ENCODE data around the gene DENND2A.
A peak's percentile ranks its signal among the peaks of the same experiment; 100 is the strongest.

DENND2A gene

DNA sequence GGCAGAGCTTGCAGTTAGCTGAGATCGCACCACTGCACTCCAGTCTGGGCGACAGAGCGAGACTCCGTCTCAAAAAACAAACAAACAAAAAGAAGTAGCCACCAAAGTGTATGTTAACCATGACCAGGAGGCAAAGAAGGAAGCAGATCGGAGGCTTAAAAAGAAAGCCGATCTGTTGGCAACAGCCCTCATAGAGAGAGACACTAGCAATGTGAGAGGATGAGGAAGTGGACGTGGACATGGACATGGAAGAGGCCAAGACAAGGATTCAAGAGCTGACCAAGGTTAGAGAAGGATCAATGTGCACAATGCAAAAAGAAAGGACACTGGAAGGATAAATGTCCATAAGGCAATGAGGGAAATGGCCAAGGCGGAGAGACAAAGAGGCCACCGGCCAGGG, 17.3 kb upstream of the DENND2A start:
- Histone ChIP-seq H2AFZ (ENCODE audit: low read length, unreplicated experiment) (no peak overlapping the region), H3K36me3 (ENCODE audit: insufficient read depth, low read length) (no peaks in the 10 kb centered on the region), H3K79me2 (ENCODE audit: control insufficient read depth, insufficient read depth, low read length, unreplicated experiment) (no peaks in the 10 kb centered on the region), H3K27ac (ENCODE audit: low read depth, low read length) (no peak overlapping the region), H3K4me1 (ENCODE audit: control insufficient read depth, insufficient read depth, low read length, unreplicated experiment) (peaks cover 5% of the 10 kb centered on the region), H3K27me3 (ENCODE audit: insufficient read depth, low read length) (peaks cover 4% of the 10 kb centered on the region; the same call in 1 of the 2 replicates), H3K4me3 (ENCODE audit: low read depth, low read length) (no peak overlapping the region)

DNA sequence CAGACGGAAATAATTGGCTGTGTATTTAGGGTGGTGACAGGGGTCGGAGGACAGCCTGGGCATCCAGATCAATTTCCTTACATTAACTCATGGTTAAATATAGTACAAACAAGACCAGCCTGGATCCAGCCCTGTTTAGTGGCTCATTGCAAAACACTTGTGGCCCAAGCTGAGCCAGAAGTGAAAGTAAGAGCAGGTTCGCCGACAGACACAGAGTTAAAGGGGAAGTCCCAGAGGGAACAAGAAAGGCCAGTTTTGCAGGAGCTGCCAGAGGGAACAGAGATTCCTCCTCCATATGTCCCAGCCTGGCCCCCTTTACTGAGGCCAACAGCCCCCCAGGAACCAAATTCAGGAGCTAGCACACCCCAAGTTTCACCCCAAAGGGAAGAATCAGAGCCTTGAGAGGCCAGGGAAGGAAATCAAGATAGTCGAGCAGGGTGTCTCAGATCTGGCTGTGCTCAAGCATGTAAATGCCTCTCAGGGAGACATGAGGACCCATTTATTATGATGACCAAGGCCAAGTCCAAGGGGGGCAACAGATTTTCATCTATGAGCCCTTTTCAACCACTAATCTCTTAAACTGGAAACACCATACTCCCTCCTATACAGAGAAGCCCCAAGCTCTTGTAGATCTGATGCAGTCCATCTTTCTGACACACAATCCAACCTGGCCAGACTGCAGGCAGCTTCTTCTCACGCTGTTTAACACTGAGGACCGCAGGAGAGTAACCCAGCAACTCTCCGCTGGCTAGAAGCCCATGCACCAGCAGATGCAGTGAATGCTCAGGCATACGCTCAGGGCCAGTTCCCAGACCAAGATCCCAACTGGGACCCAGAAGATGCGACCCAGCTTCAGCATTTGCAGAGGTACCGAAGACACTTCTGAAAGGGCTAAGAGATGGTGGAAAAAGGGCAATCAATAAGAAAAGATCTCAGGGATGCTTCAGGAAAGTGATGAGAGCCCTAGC, 16.2 kb upstream of the DENND2A start:
- Histone ChIP-seq H2AFZ (ENCODE audit: low read length, unreplicated experiment) (peak overlapping the region; percentile 85), H3K79me2 (ENCODE audit: control insufficient read depth, insufficient read depth, low read length, unreplicated experiment) (no peaks in the 10 kb centered on the region), H3K4me1 (ENCODE audit: control insufficient read depth, insufficient read depth, low read length, unreplicated experiment) (peaks cover 5% of the 10 kb centered on the region), H3K27ac (ENCODE audit: low read depth, low read length) (no peak overlapping the region), H3K4me3 (ENCODE audit: low read depth, low read length) (peak overlapping the region; percentile 71), H3K27me3 (ENCODE audit: insufficient read depth, low read length) (peaks cover 4% of the 10 kb centered on the region; the same call in 1 of the 2 replicates), H3K36me3 (ENCODE audit: insufficient read depth, low read length) (no peaks in the 10 kb centered on the region)

DNA sequence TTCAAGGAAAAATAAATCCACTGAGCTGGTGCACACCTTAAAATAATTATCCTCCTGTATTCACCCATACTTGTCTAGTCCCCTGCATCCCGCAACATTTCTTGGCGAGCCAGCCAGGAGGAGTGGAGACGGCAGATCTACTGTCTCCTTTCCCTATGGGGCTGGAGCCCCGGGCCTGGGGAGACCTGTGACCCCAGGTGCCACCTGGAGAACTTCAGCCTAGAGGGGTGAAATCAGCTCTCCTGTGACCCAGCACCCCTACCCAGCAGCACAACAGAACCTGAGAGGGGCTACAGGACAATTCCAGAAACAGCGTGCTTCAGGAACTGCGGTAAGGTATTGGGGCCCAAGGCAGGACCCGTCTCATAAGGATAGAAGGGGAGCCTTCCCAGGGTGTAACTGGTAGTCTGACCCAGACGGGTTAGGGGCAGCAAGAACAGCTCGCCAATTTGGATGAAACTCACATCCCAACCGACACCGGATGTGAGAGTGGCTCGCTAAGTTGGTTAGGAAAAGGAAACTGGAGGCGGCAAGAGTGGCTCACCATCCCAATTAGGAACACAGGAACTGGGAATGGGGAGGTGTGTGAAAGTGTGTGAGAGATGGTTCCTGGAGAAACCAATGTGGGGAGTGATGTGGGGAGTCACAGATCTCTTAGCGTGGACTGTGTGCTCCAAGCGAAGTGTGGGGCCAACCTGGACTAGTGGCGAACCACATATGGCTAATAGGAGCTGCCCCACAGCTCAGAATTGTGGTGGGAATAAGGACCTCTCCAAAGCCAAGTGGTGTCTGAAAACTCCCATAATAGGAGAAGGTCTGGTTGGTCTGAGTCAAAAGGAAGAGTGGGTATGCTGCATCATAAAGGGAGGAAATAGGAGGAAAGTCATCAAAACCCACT, 15.1 kb upstream of the DENND2A start:
- no peak overlapping the region for H3K27ac ChIP-seq (ENCODE audit: low read depth, low read length)
- peaks cover 5% of the 10 kb centered on the region for H3K4me1 ChIP-seq (ENCODE audit: control insufficient read depth, insufficient read depth, low read length, unreplicated experiment)
- H3K27me3 ChIP-seq (ENCODE audit: insufficient read depth, low read length), result peaks cover 4% of the 10 kb centered on the region; the same call in 1 of the 2 replicates
- H2AFZ ChIP-seq (ENCODE audit: low read length, unreplicated experiment), result no peak overlapping the region
- H3K79me2 ChIP-seq (ENCODE audit: control insufficient read depth, insufficient read depth, low read length, unreplicated experiment), result no peaks in the 10 kb centered on the region
- peak overlapping the region; percentile 71 for H3K4me3 ChIP-seq (ENCODE audit: low read depth, low read length)
- no peaks in the 10 kb centered on the region for H3K36me3 ChIP-seq (ENCODE audit: insufficient read depth, low read length)

DNA sequence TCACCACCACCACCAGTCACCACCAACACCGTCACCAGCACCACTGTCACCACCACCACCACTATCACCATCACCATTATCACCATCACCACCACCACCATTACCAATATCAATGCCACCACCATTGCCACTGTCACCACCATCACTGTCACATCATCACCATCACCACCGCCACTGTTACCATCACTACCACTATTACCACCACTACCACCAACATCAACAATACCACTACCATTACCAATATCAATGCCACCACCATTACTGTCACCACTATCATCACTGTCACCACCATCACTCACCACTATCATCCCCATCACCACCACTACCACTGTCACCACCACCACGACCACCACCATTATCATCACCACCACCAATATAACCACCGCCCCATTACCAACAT, 14.0 kb upstream of the DENND2A start:
- no peak overlapping the region for H3K4me3 ChIP-seq (ENCODE audit: low read depth, low read length)
- H3K36me3 ChIP-seq (ENCODE audit: insufficient read depth, low read length), result no peaks in the 10 kb centered on the region
- H3K27ac ChIP-seq (ENCODE audit: low read depth, low read length), result no peak overlapping the region
- H2AFZ ChIP-seq (ENCODE audit: low read length, unreplicated experiment), result no peak overlapping the region
- no peaks in the 10 kb centered on the region for H3K27me3 ChIP-seq (ENCODE audit: insufficient read depth, low read length)
- no peaks in the 10 kb centered on the region for H3K79me2 ChIP-seq (ENCODE audit: control insufficient read depth, insufficient read depth, low read length, unreplicated experiment)
- peaks cover 8% of the 10 kb centered on the region for H3K4me1 ChIP-seq (ENCODE audit: control insufficient read depth, insufficient read depth, low read length, unreplicated experiment)

DNA sequence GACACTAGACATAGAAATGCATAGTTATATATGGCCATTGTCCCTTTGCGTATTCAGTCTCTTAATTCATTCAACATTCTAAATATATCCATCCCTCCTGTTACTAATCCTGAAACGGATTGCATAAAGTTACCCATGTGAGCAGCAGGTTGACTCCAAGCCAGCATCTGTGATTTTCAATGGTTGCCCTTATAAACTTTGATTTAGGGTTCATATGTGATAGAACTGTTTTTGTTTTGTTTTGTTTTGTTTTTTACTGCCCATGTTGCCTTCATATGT, 13.4 kb upstream of the DENND2A start:
- no peak overlapping the region for H2AFZ ChIP-seq (ENCODE audit: low read length, unreplicated experiment)
- no peak overlapping the region for H3K4me3 ChIP-seq (ENCODE audit: low read depth, low read length)
- peaks cover 11% of the 10 kb centered on the region for H3K4me1 ChIP-seq (ENCODE audit: control insufficient read depth, insufficient read depth, low read length, unreplicated experiment)
- no peaks in the 10 kb centered on the region for H3K79me2 ChIP-seq (ENCODE audit: control insufficient read depth, insufficient read depth, low read length, unreplicated experiment)
- H3K27me3 ChIP-seq (ENCODE audit: insufficient read depth, low read length), result no peaks in the 10 kb centered on the region
- H3K27ac ChIP-seq (ENCODE audit: low read depth, low read length), result no peak overlapping the region
- H3K36me3 ChIP-seq (ENCODE audit: insufficient read depth, low read length), result no peaks in the 10 kb centered on the region

DNA sequence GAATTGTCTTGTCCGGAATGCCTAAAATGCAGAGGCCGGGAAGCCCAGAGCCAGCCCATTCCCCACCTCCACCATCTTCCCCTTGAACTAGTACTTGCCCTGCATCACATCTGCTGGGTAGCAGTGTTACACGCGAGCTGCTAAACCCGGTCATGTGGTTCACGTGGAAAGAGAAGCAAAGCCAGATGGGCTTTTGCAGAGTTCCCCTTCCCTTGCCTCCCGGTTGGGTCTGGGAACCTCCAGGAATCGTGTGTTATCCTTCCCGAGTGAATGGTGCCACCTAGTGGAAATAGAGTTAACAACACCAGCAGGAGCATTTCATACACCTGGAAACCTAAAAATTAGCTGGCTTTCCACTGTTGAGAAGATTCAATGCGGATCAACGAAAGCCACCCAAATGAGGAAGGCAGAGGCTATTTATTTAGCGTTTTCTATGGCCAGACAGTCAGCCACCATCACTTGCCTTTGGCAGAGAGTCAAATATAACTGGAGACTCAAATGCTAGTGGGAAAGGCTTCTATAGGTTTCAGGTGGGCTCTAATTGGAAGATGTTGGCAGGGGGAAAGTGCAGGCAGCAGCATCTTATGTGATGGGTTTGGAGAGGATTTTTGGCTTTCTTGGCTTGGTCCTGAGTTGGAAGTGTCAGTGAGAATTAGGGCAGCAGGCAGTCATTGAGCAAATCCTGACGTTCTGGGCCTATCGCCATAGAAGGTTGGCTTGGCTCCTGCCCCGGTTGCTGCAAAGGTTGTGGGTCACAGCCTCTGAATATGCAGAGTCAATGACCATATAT, 12.9 kb upstream of the DENND2A start:
- H3K27ac ChIP-seq (ENCODE audit: low read depth, low read length), result no peak overlapping the region
- no peaks in the 10 kb centered on the region for H3K27me3 ChIP-seq (ENCODE audit: insufficient read depth, low read length)
- no peaks in the 10 kb centered on the region for H3K36me3 ChIP-seq (ENCODE audit: insufficient read depth, low read length)
- H2AFZ ChIP-seq (ENCODE audit: low read length, unreplicated experiment), result no peak overlapping the region
- peaks cover 7% of the 10 kb centered on the region for H3K4me1 ChIP-seq (ENCODE audit: control insufficient read depth, insufficient read depth, low read length, unreplicated experiment)
- H3K79me2 ChIP-seq (ENCODE audit: control insufficient read depth, insufficient read depth, low read length, unreplicated experiment), result no peaks in the 10 kb centered on the region
- H3K4me3 ChIP-seq (ENCODE audit: low read depth, low read length), result no peak overlapping the region

DNA sequence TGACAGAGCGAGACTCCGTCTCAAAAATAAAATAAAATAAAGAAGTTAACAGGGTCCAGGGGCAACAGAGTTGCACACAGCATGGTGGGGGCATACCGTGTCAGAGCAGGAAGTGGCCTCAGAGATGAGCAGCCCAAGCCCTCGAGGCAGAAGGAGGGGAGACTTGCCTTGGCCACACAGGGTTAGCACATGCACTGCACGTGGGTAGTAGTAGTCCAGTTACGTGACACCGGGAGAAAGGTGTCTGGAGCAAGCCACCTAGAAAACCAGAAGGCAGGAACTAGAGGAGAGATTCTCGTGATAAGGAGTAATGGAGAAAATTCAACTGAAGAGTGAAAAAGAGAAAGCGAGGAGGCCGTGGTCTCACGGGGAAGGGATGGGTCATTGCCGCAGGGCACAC, 9.8 kb upstream of the DENND2A start:
- H3K36me3 ChIP-seq (ENCODE audit: insufficient read depth, low read length), result no peaks in the 10 kb centered on the region
- H3K27ac ChIP-seq (ENCODE audit: low read depth, low read length), result no peak overlapping the region
- no peak overlapping the region for H3K4me3 ChIP-seq (ENCODE audit: low read depth, low read length)
- H3K79me2 ChIP-seq (ENCODE audit: control insufficient read depth, insufficient read depth, low read length, unreplicated experiment), result no peaks in the 10 kb centered on the region
- H2AFZ ChIP-seq (ENCODE audit: low read length, unreplicated experiment), result no peak overlapping the region
- peaks cover 6% of the 10 kb centered on the region for H3K4me1 ChIP-seq (ENCODE audit: control insufficient read depth, insufficient read depth, low read length, unreplicated experiment)
- H3K27me3 ChIP-seq (ENCODE audit: insufficient read depth, low read length), result no peaks in the 10 kb centered on the region

DNA sequence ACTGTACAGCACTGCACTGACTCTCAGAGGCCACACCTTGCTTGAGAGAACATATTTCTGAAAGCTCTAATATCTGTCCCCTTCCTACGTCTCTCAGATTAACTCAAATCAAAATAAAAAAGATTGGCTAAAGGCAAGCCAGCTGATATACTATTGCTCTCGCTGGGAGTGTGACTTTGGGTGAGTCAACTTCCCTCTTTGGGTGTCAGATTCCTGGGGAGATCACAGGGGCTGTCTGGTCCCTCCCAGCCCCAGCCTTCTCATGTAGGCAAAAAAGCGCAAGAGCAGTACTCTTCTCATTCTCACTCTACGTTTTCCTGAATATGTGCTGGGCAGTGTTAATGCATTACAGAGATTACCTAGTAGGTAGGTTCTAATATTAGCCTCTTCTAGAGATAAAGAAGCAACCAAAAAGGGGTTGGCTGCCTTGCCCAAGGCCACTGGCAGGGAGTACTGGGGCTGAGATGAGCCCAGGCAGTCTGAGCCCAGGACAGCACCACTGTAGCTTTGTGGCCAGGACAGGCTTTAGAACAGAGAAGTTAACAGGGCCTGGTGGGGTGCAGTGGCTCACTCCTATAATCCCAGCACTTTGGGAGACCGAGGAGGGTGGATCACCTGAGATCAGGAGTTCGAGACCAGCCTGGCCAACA, 9.1 kb upstream of the DENND2A start:
- peaks cover 6% of the 10 kb centered on the region for H3K4me1 ChIP-seq (ENCODE audit: control insufficient read depth, insufficient read depth, low read length, unreplicated experiment)
- no peak overlapping the region for H3K27ac ChIP-seq (ENCODE audit: low read depth, low read length)
- H2AFZ ChIP-seq (ENCODE audit: low read length, unreplicated experiment), result no peak overlapping the region
- no peak overlapping the region for H3K4me3 ChIP-seq (ENCODE audit: low read depth, low read length)
- H3K36me3 ChIP-seq (ENCODE audit: insufficient read depth, low read length), result no peaks in the 10 kb centered on the region
- H3K27me3 ChIP-seq (ENCODE audit: insufficient read depth, low read length), result no peaks in the 10 kb centered on the region
- H3K79me2 ChIP-seq (ENCODE audit: control insufficient read depth, insufficient read depth, low read length, unreplicated experiment), result no peaks in the 10 kb centered on the region

DNA sequence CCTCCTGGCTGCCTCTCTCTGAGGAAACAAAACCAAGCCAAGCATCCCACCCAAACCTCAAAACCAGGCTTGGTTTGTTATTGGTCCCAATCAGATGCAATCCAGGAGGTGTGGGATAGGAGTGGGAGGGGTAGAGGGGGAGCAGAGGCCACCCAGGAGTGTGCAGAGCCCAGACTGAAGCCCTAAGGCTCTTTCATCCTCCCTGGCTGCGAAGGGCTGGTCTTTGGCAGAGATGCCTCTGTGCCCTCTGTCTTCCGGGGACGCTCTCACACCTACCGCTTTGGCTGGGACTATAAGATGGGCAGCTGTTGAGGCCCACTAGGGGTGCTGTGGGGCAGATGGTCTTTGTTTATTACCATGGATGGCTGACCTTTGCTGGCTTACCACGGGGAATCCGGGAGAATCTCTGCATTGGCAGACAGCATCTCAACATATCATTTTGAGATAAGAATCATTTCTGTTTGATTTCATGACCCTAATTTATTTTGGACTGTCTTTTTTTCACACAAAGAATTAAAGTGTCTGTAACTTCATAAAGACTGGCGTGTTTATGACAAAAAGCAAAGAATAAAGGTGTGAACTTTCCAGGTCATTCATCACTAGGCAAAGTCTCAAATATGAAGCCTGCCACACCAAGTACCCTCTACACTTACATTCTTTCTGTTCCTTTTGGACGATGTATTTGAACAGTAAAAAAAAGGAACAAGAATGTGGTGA, 6.5 kb upstream of the DENND2A start:
- peaks cover 6% of the 10 kb centered on the region for H3K4me1 ChIP-seq (ENCODE audit: control insufficient read depth, insufficient read depth, low read length, unreplicated experiment)
- no peak overlapping the region for H3K27ac ChIP-seq (ENCODE audit: low read depth, low read length)
- peaks cover 1% of the 10 kb centered on the region; the same call in 1 of the 2 replicates for H3K27me3 ChIP-seq (ENCODE audit: insufficient read depth, low read length)
- H3K79me2 ChIP-seq (ENCODE audit: control insufficient read depth, insufficient read depth, low read length, unreplicated experiment), result no peaks in the 10 kb centered on the region
- no peak overlapping the region for H3K4me3 ChIP-seq (ENCODE audit: low read depth, low read length)
- no peak overlapping the region for H2AFZ ChIP-seq (ENCODE audit: low read length, unreplicated experiment)
- H3K36me3 ChIP-seq (ENCODE audit: insufficient read depth, low read length), result no peaks in the 10 kb centered on the region
